HepG2 (cell line): ENCODE results near the gene AQP10. TPM values are rescaled to one million over a fixed set of nuclear protein-coding genes. Genes with fewer than 3 reads are reported as not detected.
A peak's percentile ranks its signal among the peaks of the same experiment; 100 is the strongest.

Experiments used
- BRF2 ChIP-seq: sonication (generic); formaldehyde crosslinking; IDR thresholded peaks from 2 replicates; pipeline ENCODE4 v1.8.1; 2022; ENCODE audit warnings: mild to moderate bottlenecking, missing genetic modification reagents
- HIC2 ChIP-seq: sonication (generic); formaldehyde crosslinking; IDR thresholded peaks from 2 replicates; pipeline ENCODE4 v1.9.0; 2022; ENCODE audit warnings: low read depth, missing genetic modification reagents
- HMG20A ChIP-seq: IDR thresholded peaks from 2 replicates; pipeline ENCODE4 v1.6.1; 2016; ENCODE audit warnings: borderline replicate concordance
- KAT7 ChIP-seq: IDR thresholded peaks from 2 replicates; pipeline ENCODE4 v1.6.1; 2018; ENCODE audit warnings: borderline replicate concordance, missing compliant biosample characterization
- LRRFIP1 ChIP-seq: sonication (generic); formaldehyde crosslinking; conservative IDR thresholded peaks from 2 replicates; pipeline ENCODE4 v1.4.0; 2020; ENCODE audit warnings: missing genetic modification reagents
- PRDM4 ChIP-seq: sonication (generic); formaldehyde crosslinking; IDR thresholded peaks from 2 replicates; pipeline ENCODE4 v1.9.0; 2021; ENCODE audit warnings: missing genetic modification reagents, borderline replicate concordance
- SMYD3 ChIP-seq: sonication (generic); formaldehyde crosslinking; IDR thresholded peaks from 2 replicates; pipeline ENCODE4 v1.8.1; 2023; ENCODE audit warnings: mild to moderate bottlenecking, missing genetic modification reagents
- SRF ChIP-seq: IDR thresholded peaks from 2 replicates; pipeline ENCODE4 v1.6.1; 2011; ENCODE audit warnings: mild to moderate bottlenecking, low read depth, low read length, moderate library complexity
- THAP9 ChIP-seq: sonication (generic); formaldehyde crosslinking; IDR thresholded peaks from 2 replicates; pipeline ENCODE4; 2020; ENCODE audit warnings: missing genetic modification reagents, mild to moderate bottlenecking, borderline replicate concordance
- TSC22D2 ChIP-seq: sonication (generic); formaldehyde crosslinking; IDR thresholded peaks from 2 replicates; pipeline ENCODE4 v1.5.1; 2020; ENCODE audit warnings: missing genetic modification reagents, mild to moderate bottlenecking, borderline replicate concordance
- ZBTB10 ChIP-seq: sonication (generic); formaldehyde crosslinking; IDR thresholded peaks from 2 replicates; pipeline ENCODE4 v1.4.0; 2020; ENCODE audit warnings: missing genetic modification reagents, borderline replicate concordance
- ZFP1 ChIP-seq: IDR thresholded peaks from 2 replicates; pipeline ENCODE4 v1.6.1; 2016
- ZNF383 ChIP-seq: sonication (generic); formaldehyde crosslinking; IDR thresholded peaks from 2 replicates; pipeline ENCODE4 v1.4.0; 2020; ENCODE audit warnings: missing genetic modification reagents, mild to moderate bottlenecking, borderline replicate concordance
- ZNF878 ChIP-seq: sonication (generic); formaldehyde crosslinking; IDR thresholded peaks from 2 replicates; pipeline ENCODE4 v1.8.1; 2023; ENCODE audit warnings: mild to moderate bottlenecking, missing genetic modification reagents, moderate library complexity
- polyA plus RNA-seq, 8 experiments: library from polyadenylated mRNA; depleted of rRNA in 3 of 8; stranded (reverse) in 7 of 8; unstranded in 1 of 8; fragments of >200 nt; fragmentation: Illumina TruSeq in 4 of 8; extraction: Trizol in 4 of 8; gene quantifications; 2 replicates each; pipeline versions ENCODE4 v1.2.1 to v1.2.3, GENCODE V29; 2011 to 2016; ENCODE audit warnings: low read depth in 4 of 8, missing spikeins in 1 of 8, mixed read lengths in 1 of 8; ENCODE audit not compliant: insufficient read depth in 1 of 8
- total RNA-seq, 5 experiments: library from RNA; depleted of rRNA; stranded (reverse); fragments of >200 nt; fragmentation: Illumina TruSeq; extraction: Trizol; gene quantifications; 2 replicates each; pipeline ENCODE4 v1.2.3, GENCODE V29; 2016; ENCODE audit warnings: low read depth in 1 of 5

Gene AQP10
- total and polyA plus RNA-seq, 2 of the 13 experiments (the other 11 are each of a cell fraction or from before 2014, with no cell fraction given): 0.30 TPM; not detected in 1

- no peak; the same call in 1 of the 2 replicates for TF ChIP-seq ZBTB10 (CRISPR knock-in tag)
- no peak for TF ChIP-seq THAP9 (CRISPR knock-in tag)
- no peak for TF ChIP-seq ZNF383 (CRISPR knock-in tag)
- TF ChIP-seq LRRFIP1 (CRISPR knock-in tag): no peak
- TF ChIP-seq SRF: peak; percentile 70; the same call in 1 of the 2 replicates
- TF ChIP-seq SMYD3 (CRISPR knock-in tag): no peak
- TF ChIP-seq TSC22D2 (CRISPR knock-in tag): 0 out of 2 replicates have a peak, but pooled peaks have one; percentile 35
- TF ChIP-seq KAT7: 0 out of 2 replicates have a peak, but pooled peaks have one; percentile 44
- no peak for TF ChIP-seq PRDM4 (CRISPR knock-in tag)
- TF ChIP-seq ZFP1: no peak
- TF ChIP-seq ZNF878 (CRISPR knock-in tag): no peak
- TF ChIP-seq HIC2 (CRISPR knock-in tag): peak; percentile 68; the same call in 1 of the 2 replicates
- no peak for TF ChIP-seq BRF2
- no peak for TF ChIP-seq HMG20A (CRISPR knock-in tag)
Observed at GRCh38 chr1:154335025-154335714, 14.3 kb downstream of the AQP10 start (continued).
